Mucosa of descending colon (tissue), 3 donors: Measurements from ENCODE around the gene SFMBT1. TPM values are rescaled to one million over a fixed set of nuclear protein-coding genes. Genes with fewer than 3 reads are reported as not detected.

ENCODE experiments used
- ATAC-seq: fragments of 200-7000 bp; cut with Tn5 transposase; one replicate; pipeline ENCODE4 v1.9.1; 2020; ENCODE audit warnings: mild to moderate bottlenecking, moderate library complexity
- DNase-seq, 3 donors: peaks; one replicate each; pipeline ENCODE4 v3.0.0-alpha.2; 2020
- H3K36me3 ChIP-seq: fragments of 200-600 bp; one replicate; pipeline ENCODE4 v1.8.0; 2021; ENCODE audit warnings: low read depth, mild to moderate bottlenecking
- H3K4me1 ChIP-seq: fragments of 200-600 bp; one replicate; pipeline ENCODE4 v1.8.0; 2021; ENCODE audit warnings: low read depth, mild to moderate bottlenecking
- H3K4me3 ChIP-seq: fragments of 200-600 bp; one replicate; pipeline ENCODE4 v1.8.0; 2021; ENCODE audit warnings: mild to moderate bottlenecking
- H3K9me3 ChIP-seq: fragments of 200-600 bp; one replicate; pipeline ENCODE4 v1.8.0; 2021; ENCODE audit warnings: mild to moderate bottlenecking
- CTCF ChIP-seq: fragments of 200-600 bp; IDR thresholded peaks from one replicate; pipeline ENCODE4 v1.8.0; 2022; ENCODE audit warnings: antibody characterized with exemption, mild to moderate bottlenecking
- intact Hi-C, 2 donors: fragments of 100-400 bp; cut with DNase I in 1 of 2; cut with micrococcal nuclease in 1 of 2; formaldehyde crosslinking; loops; one replicate each; pipeline versions ENCODE4 v1.11.0 to v1.11.1; 2022; cut with DNase I, micrococcal nuclease
- total RNA-seq, 3 donors: library from RNA; stranded (reverse); fragmentation: NEBNext Ultra II Directional in 2 of 3; extraction: Animal tissue kit (Norgen Biotek cat#: 25700) in 2 of 3; gene quantifications; one replicate each; pipeline versions ENCODE4 v1.2.1 to v1.2.4, GENCODE V29; 2021 to 2023
- donor health status: DM: no; HTN: no; CAD: no; lungs with moderate emphysema.
- donor health status: DM: no; HTN: no; CAD: no.
- donor health status: DM: no; HTN: yes; CAD: no.

The SFMBT1 gene
- total RNA-seq, 3 donors from 2014 or later = 19.7 to 22.8 (median 19.8) TPM

GRCh38 chr3:52962160-52962559 is 83.7 kb downstream of the SFMBT1 start:
- ATAC-seq = peak; percentile 99
- H3K36me3 ChIP-seq = no peaks in the 10 kb centered on the region
- no peaks in the 10 kb centered on the region for H3K9me3 ChIP-seq
- intact Hi-C loops = no loop called here
- TF ChIP-seq CTCF = no peak
- DNase-seq = no peak
- H3K4me1 ChIP-seq = no peaks in the 10 kb centered on the region
- no peak overlapping the region for H3K4me3 ChIP-seq

GRCh38 chr3:52959773-52960172 is 86.1 kb downstream of the SFMBT1 start:
- no peak for TF ChIP-seq CTCF
- no peak for ATAC-seq
- H3K4me1 ChIP-seq = no peaks in the 10 kb centered on the region
- no peak overlapping the region for H3K4me3 ChIP-seq
- no peak for DNase-seq
- intact Hi-C loops = no loop called here
- H3K36me3 ChIP-seq = no peaks in the 10 kb centered on the region
- no peaks in the 10 kb centered on the region for H3K9me3 ChIP-seq

GRCh38 chr3:52939600-52939999 is 106.3 kb downstream of the SFMBT1 start:
- TF ChIP-seq CTCF = no peak
- H3K4me1 ChIP-seq = no peaks in the 10 kb centered on the region
- H3K4me3 ChIP-seq = no peak overlapping the region
- intact Hi-C loops = loop anchor here in 1 of 2 donors (10.0 kb wide), 1 partner anchor 195 kb away; no protein-coding TSS in a partner anchor
- no peak for DNase-seq
- ATAC-seq = no peak
- no peaks in the 10 kb centered on the region for H3K36me3 ChIP-seq
- H3K9me3 ChIP-seq = no peaks in the 10 kb centered on the region

- intact Hi-C loops = loop anchor here in 1 of 2 donors (10.0 kb wide), 1 partner anchor 190 kb away; no protein-coding TSS in a partner anchor
- Histone ChIP-seq H3K36me3 (no peaks in the 10 kb centered on the region), H3K4me3 (no peak overlapping the region), H3K4me1 (no peaks in the 10 kb centered on the region), H3K9me3 (no peaks in the 10 kb centered on the region)
- DNase-seq (peak in 1 of 3 donors; percentile 56), ATAC-seq (peak; percentile 87)
- peak; percentile 65 for TF ChIP-seq CTCF
Measured at GRCh38 chr3:52934630-52935530, 111.0 kb downstream of the SFMBT1 start.

- Histone ChIP-seq H3K4me3 (no peak overlapping the region), H3K36me3 (no peaks in the 10 kb centered on the region), H3K4me1 (no peaks in the 10 kb centered on the region), H3K9me3 (no peaks in the 10 kb centered on the region)
- TF ChIP-seq CTCF = no peak
- intact Hi-C loops = loop anchor here in 1 of 2 donors (10.0 kb wide), 1 partner anchor 187 kb away; no protein-coding TSS in a partner anchor
- ATAC-seq (no peak), DNase-seq (no peak)
Measured at GRCh38 chr3:52931889-52932288, 114.0 kb downstream of the SFMBT1 start.
